ENCODE results near the gene IL9R. TPM values are rescaled to one million over a fixed set of nuclear protein-coding genes. Genes with fewer than 3 reads are reported as not detected.
"Not testable (repeated sequence)": the region's sequence is repeated elsewhere in the genome, so short reads cannot be mapped to it uniquely, and the experiment has no call there.

Gene IL9R
- total RNA-seq, 2 experiments from 2014 or later: 87.0 to 110 TPM

DNA sequence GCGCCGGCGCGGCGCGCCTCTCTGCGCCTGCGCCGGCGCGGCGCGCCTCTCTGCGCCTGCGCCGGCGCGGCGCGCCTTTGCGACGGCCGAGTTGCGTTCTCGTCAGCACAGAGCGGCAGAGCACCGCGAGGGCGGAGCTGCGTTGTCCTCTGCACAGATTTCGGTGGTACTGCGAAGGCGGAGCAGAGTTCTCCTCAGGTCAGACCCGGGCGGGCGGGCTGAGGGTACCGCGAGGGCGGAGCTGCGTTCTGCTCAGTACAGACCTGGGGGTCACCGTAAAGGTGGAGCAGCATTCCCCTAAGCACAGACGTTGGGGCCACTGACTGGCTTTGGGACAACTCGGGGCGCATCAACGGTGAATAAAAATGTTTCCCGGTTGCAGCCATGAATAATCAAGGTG is 31.8 kb downstream of the IL9R start:
- H3K9me3 Mint-ChIP-seq (ENCODE audit: low read depth); CTCF ChIA-PET; H3K36me3 Mint-ChIP-seq: not testable (repeated sequence)

DNA sequence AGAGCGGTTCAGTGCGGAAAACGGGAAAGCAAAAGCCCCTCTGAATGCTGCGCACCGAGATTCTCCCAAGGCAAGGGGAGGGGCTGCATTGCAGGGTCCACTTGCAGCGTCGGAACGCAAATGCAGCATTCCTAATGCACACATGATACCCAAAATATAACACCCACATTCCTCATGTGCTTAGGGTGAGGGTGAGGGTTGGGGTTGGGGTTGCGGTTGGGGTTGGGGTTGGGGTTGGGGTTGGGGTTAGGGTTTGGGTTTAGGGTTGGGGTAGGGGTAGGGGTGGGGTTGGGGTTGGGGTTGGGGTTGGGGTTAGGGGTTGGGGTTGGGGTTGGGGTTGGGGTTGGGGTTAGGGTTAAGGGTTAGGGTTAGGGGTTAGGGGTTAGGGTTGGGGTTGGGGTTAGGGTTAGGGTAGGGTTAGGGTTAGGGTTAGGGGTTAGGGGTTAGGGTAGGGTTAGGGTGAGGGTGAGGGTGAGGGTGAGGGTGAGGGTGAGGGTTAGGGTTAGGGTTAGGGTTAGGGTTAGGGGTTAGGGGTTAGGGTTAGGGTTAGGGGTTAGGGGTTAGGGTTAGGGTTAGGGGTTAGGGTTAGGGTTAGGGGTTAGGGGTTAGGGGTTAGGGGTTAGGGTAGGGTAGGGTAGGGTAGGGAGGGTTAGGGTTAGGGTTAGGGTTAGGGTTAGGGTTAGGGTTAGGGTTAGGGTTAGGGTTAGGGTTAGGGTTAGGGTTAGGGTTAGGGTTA is 32.4 kb downstream of the IL9R start:
- H3K27me3 Mint-ChIP-seq; ATAC-seq; CTCF ChIA-PET; H3K9me3 Mint-ChIP-seq (ENCODE audit: low read depth); H3K36me3 Mint-ChIP-seq; H3K4me3 Mint-ChIP-seq; H3K4me1 Mint-ChIP-seq; H3K27ac Mint-ChIP-seq; DNase-seq: not testable (repeated sequence)

More for the DNA sequence above, 31.8 kb downstream of the IL9R start:
- ATAC-seq, H3K4me3 Mint-ChIP-seq, H3K27ac Mint-ChIP-seq, H3K27me3 Mint-ChIP-seq, DNase-seq, H3K4me1 Mint-ChIP-seq: not testable (repeated sequence)

- ATAC-seq: not testable (repeated sequence)
These were observed 33.0 kb downstream of the IL9R start for GRCh38 chrX:156030474-156030873.

More at GRCh38 chrX:156030474-156030873, 33.0 kb downstream of the IL9R start:
- H3K27ac Mint-ChIP-seq; H3K4me1 Mint-ChIP-seq; DNase-seq; H3K36me3 Mint-ChIP-seq; H3K9me3 Mint-ChIP-seq (ENCODE audit: low read depth); H3K27me3 Mint-ChIP-seq; CTCF ChIA-PET; H3K4me3 Mint-ChIP-seq: not testable (repeated sequence)

Other genes starting within 250 kb of the IL9R start
- 10 to 100 TPM; 32.6 to 36.6 TPM for gene VAMP7, start 116.4 kb upstream of the IL9R start, total RNA-seq